Nephron (organoid): ENCODE measurements around the gene TNC.

Experiments
- H3K27ac Mint-ChIP-seq, 3 experiments: 2 replicates each; pipeline ENCODE4 v1.8.0; 2020; ENCODE audit warnings: mixed read lengths in 3 of 3, mild to moderate bottlenecking in 2 of 3, moderate library complexity in 1 of 3
- H3K27me3 Mint-ChIP-seq: 2 replicates; pipeline ENCODE4 v1.8.0; 2021; ENCODE audit warnings: low read depth, mild to moderate bottlenecking, moderate library complexity, mixed read lengths
- H3K36me3 Mint-ChIP-seq: 2 replicates; pipeline ENCODE4 v1.8.0; 2020; ENCODE audit warnings: low read depth, mixed read lengths
- H3K4me1 Mint-ChIP-seq: 2 replicates; pipeline ENCODE4 v1.8.0; 2020; ENCODE audit warnings: mixed read lengths
- H3K4me3 Mint-ChIP-seq, 3 experiments: 2 replicates each; pipeline ENCODE4 v1.8.0; 2020; ENCODE audit warnings: mild to moderate bottlenecking in 3 of 3, mixed read lengths in 3 of 3, moderate library complexity in 2 of 3
- H3K9me3 Mint-ChIP-seq: 2 replicates; pipeline ENCODE4 v1.8.0; 2020; ENCODE audit warnings: mixed read lengths
- CTCF ChIP-seq, 3 experiments: fragments of 200-600 bp; sonication (generic); IDR thresholded peaks; one replicate each; pipeline ENCODE4 v1.5.0; 2021; ENCODE audit warnings: antibody characterized with exemption in 3 of 3; ENCODE audit not compliant: unreplicated experiment in 3 of 3

The TNC gene

GRCh38 chr9:115084709-115085108 lies 33.2 kb downstream of the TNC start:
- Mint-ChIP-seq H3K4me1 (no peaks in the 10 kb centered on the region), H3K9me3 (no peaks in the 10 kb centered on the region), H3K27ac (no peak overlapping the region), H3K27me3 (no peaks in the 10 kb centered on the region), H3K36me3 (peaks cover 35% of the 10 kb centered on the region), H3K4me3 (no peak overlapping the region)
- no peak for TF ChIP-seq CTCF (IDR thresholded peaks at IDR 0.05; ENCODE audit: unreplicated experiment in 3 of 3)

- Mint-ChIP-seq H3K9me3 (no peaks in the 10 kb centered on the region), H3K36me3 (peaks cover 35% of the 10 kb centered on the region)
These were observed 33.8 kb downstream of the TNC start for GRCh38 chr9:115084157-115084556.

GRCh38 chr9:115080242-115080641 lies 37.7 kb downstream of the TNC start:
- no peak overlapping the region for H3K4me3 Mint-ChIP-seq
- no peaks in the 10 kb centered on the region for H3K4me1 Mint-ChIP-seq
- TF ChIP-seq CTCF (IDR thresholded peaks at IDR 0.05; ENCODE audit: unreplicated experiment in 3 of 3) = no peak
- peaks cover 32% of the 10 kb centered on the region for H3K36me3 Mint-ChIP-seq
- H3K27ac Mint-ChIP-seq = no peak overlapping the region
- no peaks in the 10 kb centered on the region for H3K27me3 Mint-ChIP-seq
- H3K9me3 Mint-ChIP-seq = no peaks in the 10 kb centered on the region

More at GRCh38 chr9:115084157-115084556, 33.8 kb downstream of the TNC start:
- no peak for TF ChIP-seq CTCF (IDR thresholded peaks at IDR 0.05; ENCODE audit: unreplicated experiment in 3 of 3)
- H3K4me3 Mint-ChIP-seq = no peak overlapping the region
- no peak overlapping the region for H3K27ac Mint-ChIP-seq
- H3K4me1 Mint-ChIP-seq = no peaks in the 10 kb centered on the region
- H3K27me3 Mint-ChIP-seq = no peaks in the 10 kb centered on the region

- H3K9me3 Mint-ChIP-seq = no peaks in the 10 kb centered on the region
- no peak overlapping the region for H3K4me3 Mint-ChIP-seq
- H3K27me3 Mint-ChIP-seq = no peaks in the 10 kb centered on the region
- peaks cover 34% of the 10 kb centered on the region for H3K36me3 Mint-ChIP-seq
- H3K27ac Mint-ChIP-seq = no peak overlapping the region
- no peaks in the 10 kb centered on the region for H3K4me1 Mint-ChIP-seq
- no peak for TF ChIP-seq CTCF (IDR thresholded peaks at IDR 0.05; ENCODE audit: unreplicated experiment in 3 of 3)
These were observed 38.8 kb downstream of the TNC start for GRCh38 chr9:115079156-115079555.

DNA sequence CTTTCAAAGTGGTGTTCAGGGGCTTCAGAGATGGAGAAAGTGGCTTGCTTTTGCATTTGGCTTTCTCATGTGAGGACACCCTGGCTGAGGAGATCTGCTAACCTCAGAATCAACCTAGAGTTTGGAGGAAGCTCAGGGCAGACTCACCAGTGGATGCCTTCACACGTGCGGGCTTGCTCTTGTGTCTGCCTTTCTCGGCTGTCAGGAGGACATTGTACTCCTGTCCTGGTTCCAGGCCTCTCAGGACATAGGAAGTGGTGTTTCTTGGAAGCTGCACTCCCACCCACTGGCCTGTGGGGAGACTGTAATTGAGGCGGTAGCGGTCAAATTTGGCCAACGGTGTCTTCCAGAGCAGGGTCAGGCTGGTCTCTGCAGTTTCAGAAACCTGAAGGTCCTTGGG lies 44.5 kb downstream of the TNC start:
- Mint-ChIP-seq H3K4me1 (peaks cover 11% of the 10 kb centered on the region), H3K27ac (no peak overlapping the region), H3K9me3 (no peaks in the 10 kb centered on the region), H3K36me3 (peaks cover 32% of the 10 kb centered on the region), H3K4me3 (no peak overlapping the region), H3K27me3 (no peaks in the 10 kb centered on the region)
- no peak for TF ChIP-seq CTCF (IDR thresholded peaks at IDR 0.05; ENCODE audit: unreplicated experiment in 3 of 3)

- H3K9me3 Mint-ChIP-seq = no peaks in the 10 kb centered on the region
- H3K27me3 Mint-ChIP-seq = no peaks in the 10 kb centered on the region
- H3K4me3 Mint-ChIP-seq = no peak overlapping the region
- H3K4me1 Mint-ChIP-seq = peaks cover 12% of the 10 kb centered on the region
- peaks cover 28% of the 10 kb centered on the region for H3K36me3 Mint-ChIP-seq
- no peak for TF ChIP-seq CTCF (IDR thresholded peaks at IDR 0.05; ENCODE audit: unreplicated experiment in 3 of 3)
- no peak overlapping the region for H3K27ac Mint-ChIP-seq
These were observed 46.8 kb downstream of the TNC start for GRCh38 chr9:115071176-115071575.
